Muscle layer of duodenum (tissue), 2 donors: ENCODE results near the gene NPR2.

Experiments used
- H3K27ac ChIP-seq: one replicate; pipeline ENCODE4 v1.7.0; 2013; ENCODE audit warnings: mild to moderate bottlenecking, low read length
- H3K27me3 ChIP-seq: one replicate; pipeline ENCODE4 v1.7.0; 2013; ENCODE audit warnings: low read depth, mild to moderate bottlenecking, control low read depth, low read length
- H3K36me3 ChIP-seq, 2 donors: one replicate each; pipeline ENCODE4 v1.7.0; 2013; ENCODE audit warnings: low read length in 2 of 2, control low read depth in 1 of 2, mild to moderate bottlenecking in 1 of 2; ENCODE audit not compliant: insufficient read depth in 2 of 2, control insufficient read depth in 1 of 2
- H3K4me1 ChIP-seq, 2 donors: one replicate each; pipeline ENCODE4 v1.7.0; 2013; ENCODE audit warnings: low read length in 2 of 2, mild to moderate bottlenecking in 2 of 2, control low read depth in 1 of 2, moderate library complexity in 1 of 2; ENCODE audit not compliant: insufficient read depth in 2 of 2, control insufficient read depth in 1 of 2
- H3K4me3 ChIP-seq, 2 donors: one replicate each; pipeline ENCODE4 v1.7.0; 2013; ENCODE audit warnings: low read length in 2 of 2, low read depth in 1 of 2, mild to moderate bottlenecking in 1 of 2
- H3K9me3 ChIP-seq, 2 donors: one replicate each; pipeline ENCODE4 v1.7.0; 2013; ENCODE audit warnings: low read length in 2 of 2, control low read depth in 1 of 2, mild to moderate bottlenecking in 1 of 2; ENCODE audit not compliant: control insufficient read depth in 1 of 2
- donor health status: healthy.

Gene NPR2

DNA sequence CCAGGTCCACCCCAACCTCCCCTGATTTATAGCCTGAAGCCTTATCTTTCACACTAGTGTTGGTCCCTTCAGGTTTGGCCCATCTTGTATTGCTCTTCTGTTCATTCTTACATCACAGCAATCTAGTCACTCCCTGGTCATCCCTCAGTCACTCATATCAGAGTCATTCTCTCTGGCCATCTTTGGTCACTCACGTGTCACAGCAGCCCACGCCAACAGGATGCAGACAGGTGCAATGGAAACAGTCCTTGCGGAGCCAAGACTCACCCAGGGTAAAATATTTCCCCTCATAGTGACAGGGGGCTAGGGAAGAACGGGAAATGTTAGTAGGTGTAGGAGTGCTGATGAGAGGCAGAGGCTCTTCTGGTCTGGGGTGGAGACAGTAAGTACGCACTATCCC, 37.9 kb upstream of the NPR2 start:
- H3K4me3 ChIP-seq = no peak overlapping the region
- no peaks in the 10 kb centered on the region for H3K27me3 ChIP-seq
- no peaks in the 10 kb centered on the region for H3K9me3 ChIP-seq
- H3K27ac ChIP-seq = no peak overlapping the region
- H3K36me3 ChIP-seq = peaks cover 34 to 38% of the 10 kb centered on the region in 2 donors
- H3K4me1 ChIP-seq = peaks cover 12 to 24% of the 10 kb centered on the region in 2 donors

GRCh38 chr9:35754264-35754663, 37.1 kb upstream of the NPR2 start, which contains the start of gene MSMP:
TSS of gene MSMP (minus strand) at chr9:35754276. CDS start at chr9:35754129, 147 bp downstream.
- peaks cover 34 to 38% of the 10 kb centered on the region in 2 donors for H3K36me3 ChIP-seq
- no peak within 1 kb of the TSS for H3K27ac ChIP-seq
- H3K9me3 ChIP-seq = no peaks in the 10 kb centered on the region
- H3K4me1 ChIP-seq = peaks cover 12 to 24% of the 10 kb centered on the region in 2 donors
- no peaks in the 10 kb centered on the region for H3K27me3 ChIP-seq
- H3K4me3 ChIP-seq = no peak within 1 kb of the TSS

GRCh38 chr9:35755071-35755470, 36.3 kb upstream of the NPR2 start:
- Histone ChIP-seq H3K36me3 (peaks cover 34 to 38% of the 10 kb centered on the region in 2 donors), H3K4me1 (peaks cover 9 to 18% of the 10 kb centered on the region in 2 donors), H3K4me3 (no peak overlapping the region), H3K27ac (no peak overlapping the region), H3K9me3 (no peaks in the 10 kb centered on the region), H3K27me3 (no peaks in the 10 kb centered on the region)

DNA sequence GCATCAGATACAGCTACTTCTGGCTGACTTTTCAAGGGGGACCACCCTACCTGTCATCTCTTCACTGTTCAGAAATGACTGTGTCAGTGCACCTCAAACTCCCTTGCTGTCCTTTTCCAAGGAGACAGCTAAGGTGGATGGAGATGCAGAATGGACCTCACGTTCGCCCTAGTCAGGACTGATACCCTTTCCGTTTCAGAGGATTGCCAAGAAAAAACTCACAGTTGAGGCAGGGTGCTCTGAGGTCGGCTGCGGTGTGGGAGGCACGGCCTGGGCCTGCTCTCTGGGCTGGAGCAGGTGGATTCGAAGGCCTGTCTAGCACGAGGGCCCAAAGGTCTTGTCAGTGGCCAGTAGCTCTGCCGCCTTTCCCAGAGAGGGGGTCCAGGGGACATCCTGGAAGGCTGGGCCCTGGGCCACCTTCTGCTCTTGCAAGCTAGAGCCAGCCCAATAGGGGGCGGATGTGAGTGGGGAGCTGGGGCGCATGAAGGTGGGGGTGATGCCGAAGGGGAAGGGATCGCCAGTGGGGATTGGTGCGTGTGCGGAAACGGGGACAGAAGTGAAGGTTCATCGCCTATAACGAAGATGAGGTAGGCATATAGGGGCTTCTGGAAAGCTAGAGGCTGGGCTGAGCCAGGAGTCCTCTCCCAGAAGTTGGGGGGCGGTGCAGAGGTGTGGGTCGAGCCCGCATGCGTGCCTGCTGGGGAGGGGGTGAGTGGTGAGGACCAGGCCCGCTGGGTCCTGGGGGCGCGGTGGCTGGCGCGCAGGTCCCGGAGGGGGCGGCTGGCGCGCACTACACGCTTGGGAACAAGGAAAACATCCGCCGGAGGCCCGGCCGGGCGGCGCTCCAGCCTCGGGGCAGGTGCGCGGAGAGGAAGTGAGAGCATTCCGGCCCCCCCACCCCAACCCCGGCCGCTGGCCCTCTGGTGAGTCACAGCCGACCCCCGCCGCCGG, 34.8 kb upstream of the NPR2 start:
- no peaks in the 10 kb centered on the region for H3K9me3 ChIP-seq
- peak overlapping the region; percentile 91 for H3K27ac ChIP-seq
- H3K4me1 ChIP-seq = peaks cover 5 to 13% of the 10 kb centered on the region in 2 donors
- H3K36me3 ChIP-seq = peaks cover 25 to 29% of the 10 kb centered on the region in 2 donors
- H3K4me3 ChIP-seq = peak overlapping the region; percentile 77 to 81
- no peaks in the 10 kb centered on the region for H3K27me3 ChIP-seq

DNA sequence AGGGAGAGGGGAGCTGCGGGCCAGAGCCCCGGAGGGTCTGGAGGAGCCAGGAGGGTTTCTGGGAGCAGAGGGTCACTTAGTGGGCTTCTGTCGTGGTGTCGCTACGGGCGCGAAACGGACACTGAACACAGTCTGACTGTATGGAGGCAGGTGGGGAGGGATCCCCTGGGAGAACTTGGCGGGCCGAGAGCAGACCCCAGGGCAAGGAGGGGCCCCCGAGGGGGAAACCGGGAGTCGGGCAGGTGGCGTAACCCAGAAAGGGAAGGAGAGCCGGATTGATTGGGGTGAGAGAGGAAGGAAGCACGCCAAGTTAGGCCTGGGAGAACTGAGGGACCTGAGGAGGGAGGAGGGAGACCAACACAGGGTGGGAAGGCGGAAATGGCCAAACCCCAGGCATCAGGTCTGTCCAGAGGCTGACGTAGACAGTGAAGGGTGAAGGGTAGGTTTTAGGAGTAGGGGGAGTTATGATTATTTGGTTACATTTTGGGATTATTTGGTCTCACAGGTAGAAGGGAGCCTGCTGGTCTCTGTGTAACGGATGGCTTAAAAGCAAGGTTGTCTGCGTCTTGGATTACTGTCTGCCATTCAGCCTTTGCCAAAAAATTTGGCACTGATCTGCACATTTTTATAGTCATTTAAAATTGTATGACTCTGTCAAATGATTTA, 34.0 kb upstream of the NPR2 start:
- H3K36me3 ChIP-seq = peaks cover 19 to 21% of the 10 kb centered on the region in 2 donors
- H3K4me3 ChIP-seq = peak overlapping the region; percentile 77 to 81
- no peaks in the 10 kb centered on the region for H3K27me3 ChIP-seq
- peak overlapping the region; percentile 91 for H3K27ac ChIP-seq
- no peaks in the 10 kb centered on the region for H3K9me3 ChIP-seq
- H3K4me1 ChIP-seq = peaks cover 5 to 13% of the 10 kb centered on the region in 2 donors

GRCh38 chr9:35757892-35758275, 33.5 kb upstream of the NPR2 start:
- no peaks in the 10 kb centered on the region for H3K9me3 ChIP-seq
- H3K27ac ChIP-seq = peak overlapping the region; percentile 91
- no peaks in the 10 kb centered on the region for H3K27me3 ChIP-seq
- H3K4me3 ChIP-seq = peak overlapping the region in 1 of 2 donors; percentile 77
- H3K36me3 ChIP-seq = peaks cover 14 to 15% of the 10 kb centered on the region in 2 donors
- H3K4me1 ChIP-seq = peaks cover 5 to 13% of the 10 kb centered on the region in 2 donors

DNA sequence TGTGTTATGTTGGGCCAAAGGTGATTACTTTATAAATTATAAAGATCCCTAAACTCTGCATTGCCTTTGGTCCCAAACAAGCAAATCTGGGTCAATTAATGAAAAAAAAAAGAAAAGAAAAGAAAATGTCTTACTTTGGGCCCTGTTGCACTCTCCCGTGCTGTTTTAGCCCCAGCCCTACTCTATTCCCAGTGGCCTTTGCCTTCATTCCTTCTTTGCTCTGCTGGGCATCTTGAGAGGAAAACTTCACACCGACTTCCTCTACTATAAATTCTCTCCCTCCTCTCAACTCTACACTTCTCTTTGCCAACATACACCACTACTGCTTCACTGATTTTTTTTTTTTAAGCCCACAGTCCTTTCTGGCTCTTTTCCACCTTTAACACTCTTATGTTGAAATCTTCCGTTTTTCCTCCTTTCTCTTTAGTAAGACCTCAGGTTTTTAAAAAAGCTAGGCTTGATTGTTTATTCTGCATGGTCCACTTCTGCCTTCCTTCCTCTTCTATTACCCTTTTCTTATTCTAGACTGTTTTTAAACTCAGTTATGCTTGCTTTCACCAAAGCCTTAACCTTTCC, 32.8 kb upstream of the NPR2 start:
- Histone ChIP-seq H3K4me1 (peaks cover 5 to 13% of the 10 kb centered on the region in 2 donors), H3K9me3 (no peaks in the 10 kb centered on the region), H3K27ac (peak overlapping the region; percentile 91), H3K4me3 (no peak overlapping the region), H3K27me3 (no peaks in the 10 kb centered on the region), H3K36me3 (peaks cover 7 to 8% of the 10 kb centered on the region in 2 donors)

- Histone ChIP-seq H3K27me3 (no peaks in the 10 kb centered on the region), H3K4me3 (no peak overlapping the region), H3K36me3 (no peaks in the 10 kb centered on the region), H3K9me3 (no peaks in the 10 kb centered on the region), H3K27ac (no peak overlapping the region), H3K4me1 (peaks cover 5 to 13% of the 10 kb centered on the region in 2 donors)
These were observed 31.6 kb upstream of the NPR2 start for GRCh38 chr9:35759795-35760194.

GRCh38 chr9:35760651-35761050, 30.7 kb upstream of the NPR2 start:
- H3K27me3 ChIP-seq = no peaks in the 10 kb centered on the region
- no peaks in the 10 kb centered on the region for H3K36me3 ChIP-seq
- no peak overlapping the region for H3K4me3 ChIP-seq
- H3K4me1 ChIP-seq = peaks cover 5 to 13% of the 10 kb centered on the region in 2 donors
- H3K9me3 ChIP-seq = no peaks in the 10 kb centered on the region
- no peak overlapping the region for H3K27ac ChIP-seq

GRCh38 chr9:35763181-35763580, 28.2 kb upstream of the NPR2 start:
- no peak overlapping the region for H3K27ac ChIP-seq
- no peaks in the 10 kb centered on the region for H3K27me3 ChIP-seq
- peaks cover 0 to 2% of the 10 kb centered on the region in 2 donors for H3K4me1 ChIP-seq
- no peaks in the 10 kb centered on the region for H3K36me3 ChIP-seq
- no peaks in the 10 kb centered on the region for H3K9me3 ChIP-seq
- no peak overlapping the region for H3K4me3 ChIP-seq

DNA sequence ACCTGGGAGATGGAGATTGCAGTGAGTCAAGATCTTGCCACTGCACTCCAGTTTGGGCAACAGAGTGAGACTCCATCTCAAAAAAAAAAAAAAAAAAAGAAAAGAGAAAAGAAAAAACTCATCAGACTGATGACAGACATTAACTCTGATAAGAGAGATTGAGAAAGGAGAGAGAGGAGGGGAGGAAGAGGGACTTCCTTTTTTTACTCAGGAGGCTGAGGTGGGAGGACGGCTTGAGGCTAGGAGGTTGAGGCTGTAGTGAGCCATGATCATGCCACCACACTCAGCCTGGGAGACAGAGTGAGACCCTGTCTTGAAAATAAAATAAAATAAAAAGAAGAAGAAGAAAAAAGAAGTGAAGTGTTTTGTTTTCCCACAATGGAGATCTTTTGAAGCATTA, 27.6 kb upstream of the NPR2 start:
- Histone ChIP-seq H3K27ac (no peak overlapping the region), H3K27me3 (no peaks in the 10 kb centered on the region), H3K4me3 (no peak overlapping the region), H3K36me3 (no peaks in the 10 kb centered on the region), H3K4me1 (no peaks in the 10 kb centered on the region), H3K9me3 (no peaks in the 10 kb centered on the region)
